Measurements from ENCODE around the gene CTSD. TPM values are rescaled to one million over a fixed set of nuclear protein-coding genes. Genes with fewer than 3 reads are reported as not detected.
A peak's percentile ranks its signal among the peaks of the same experiment; 100 is the strongest.
"Not testable (repeated sequence)": the region's sequence is repeated elsewhere in the genome, so short reads cannot be mapped to it uniquely, and the experiment has no call there.

The CTSD gene
- total RNA-seq, 1 donor from 2014 or later = 35.9 TPM

GRCh38 chr11:1770061-1770460 lies 6.3 kb upstream of the CTSD start:
- DNase-seq = no peak

- not testable (repeated sequence) for DNase-seq
These were observed 5.7 kb upstream of the CTSD start for GRCh38 chr11:1769304-1769936.

- DNase-seq = no peak
These were observed 4.4 kb upstream of the CTSD start for GRCh38 chr11:1768141-1768469.

GRCh38 chr11:1767399-1768140 lies 3.8 kb upstream of the CTSD start:
- DNase-seq = no peak

- no peak for DNase-seq
These were observed 3.1 kb upstream of the CTSD start for GRCh38 chr11:1766719-1767398.

GRCh38 chr11:1765871-1766718 lies 2.4 kb upstream of the CTSD start:
- no peak for DNase-seq

GRCh38 chr11:1763336-1763795 lies 361 bp downstream of the CTSD start:
- no peak for DNase-seq

GRCh38 chr11:1762537-1763302 lies 1.0 kb downstream of the CTSD start:
- DNase-seq = no peak

- DNase-seq = no peak
These were observed 1.7 kb downstream of the CTSD start for GRCh38 chr11:1761857-1762536.

- DNase-seq = no peak
These were observed 2.4 kb downstream of the CTSD start for GRCh38 chr11:1761110-1761856.

- peak; percentile 73 for DNase-seq
These were observed 3.2 kb downstream of the CTSD start for GRCh38 chr11:1760351-1761109.

GRCh38 chr11:1759851-1760220 lies 3.9 kb downstream of the CTSD start:
- DNase-seq = no peak

GRCh38 chr11:1759151-1759850 lies 4.4 kb downstream of the CTSD start:
- no peak for DNase-seq

GRCh38 chr11:1758611-1759150 lies 5.0 kb downstream of the CTSD start:
- DNase-seq = no peak

- no peak for DNase-seq
These were observed 5.7 kb downstream of the CTSD start for GRCh38 chr11:1757861-1758610.

GRCh38 chr11:1756791-1757771 lies 6.6 kb downstream of the CTSD start:
- DNase-seq = no peak

All from occipital lobe (tissue), 2 donors.